GM18868 (cell line): ENCODE data around the gene C5orf52.
"Not testable (repeated sequence)": the region's sequence is repeated elsewhere in the genome, so short reads cannot be mapped to it uniquely, and the experiment has no call there.

Experiments used
- ATAC-seq: cut with Tn5 transposase; IDR thresholded peaks from one replicate; pipeline ENCODE4 v1.9.1; 2021; ENCODE audit warnings: mild to moderate bottlenecking, moderate library complexity; ENCODE audit not compliant: unreplicated experiment

Gene C5orf52

DNA sequence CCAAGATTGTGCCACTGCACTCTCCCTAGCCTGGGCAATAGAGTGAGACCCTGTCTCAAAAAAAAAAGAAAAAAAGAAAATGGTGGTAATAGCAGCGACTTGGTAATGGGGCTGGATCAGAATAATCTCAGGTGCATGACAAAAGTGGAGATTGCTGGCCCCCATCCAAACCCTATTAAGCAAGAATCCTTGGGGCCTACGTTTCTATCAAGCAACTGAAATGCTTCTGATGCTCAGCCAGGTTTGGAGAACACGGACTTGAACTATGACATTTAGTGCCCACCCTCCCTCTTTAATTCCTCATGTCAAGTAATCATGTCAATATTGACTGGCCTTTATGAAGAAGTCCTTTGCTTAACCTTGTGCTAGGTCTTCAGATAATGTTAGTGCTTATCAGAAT is 6.6 kb downstream of the C5orf52 start:
- no peak for ATAC-seq

- no peak for ATAC-seq
Observed at GRCh38 chr5:157679801-157680200, 8.5 kb downstream of the C5orf52 start.

- no peak for ATAC-seq
Observed at GRCh38 chr5:157680239-157680638, 8.9 kb downstream of the C5orf52 start.

- ATAC-seq: no peak
Observed at GRCh38 chr5:157681048-157681447, 9.7 kb downstream of the C5orf52 start.

GRCh38 chr5:157682257-157682656 is 10.9 kb downstream of the C5orf52 start:
- no peak for ATAC-seq

DNA sequence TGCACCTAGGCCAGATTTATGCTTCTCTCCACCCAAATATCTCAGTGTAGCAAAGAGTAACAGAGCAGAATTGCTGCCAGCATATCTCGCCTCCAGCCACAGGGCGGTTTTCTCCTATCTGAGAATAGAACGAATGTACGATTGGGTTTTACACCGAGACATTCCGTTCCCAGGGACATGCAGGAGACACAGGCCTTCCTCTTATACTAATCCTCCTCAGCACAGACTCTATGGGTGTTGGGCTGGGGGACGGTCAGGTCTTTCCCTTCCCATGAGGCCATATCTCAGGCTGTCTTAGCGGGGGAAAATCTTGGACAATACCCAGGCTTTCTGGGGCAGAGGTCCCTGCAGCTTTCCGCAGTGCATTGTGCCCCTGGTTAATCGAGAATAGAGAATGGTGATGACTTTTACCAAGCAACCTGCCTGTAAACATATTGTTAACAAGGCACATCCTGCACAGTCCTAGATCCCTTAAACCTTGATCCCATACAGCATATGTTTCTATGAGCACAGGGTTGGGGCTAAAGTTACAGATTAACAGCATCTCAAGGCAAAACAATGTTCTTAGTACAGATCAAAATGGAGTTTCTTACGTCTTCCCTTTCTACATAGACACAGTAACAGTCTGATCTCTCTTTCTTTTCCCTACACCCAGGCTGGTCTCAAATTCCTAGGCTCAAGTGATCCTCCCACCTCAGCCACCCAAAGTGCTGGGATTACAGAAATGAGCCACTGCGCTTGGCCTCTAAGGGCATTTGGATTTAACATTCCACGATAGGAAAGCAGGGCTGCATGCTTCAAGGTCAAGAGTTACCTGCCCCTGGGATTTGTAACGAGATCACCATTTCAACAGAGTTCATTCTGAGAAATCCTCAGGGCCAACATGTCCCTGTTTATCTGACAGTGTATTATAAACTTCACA is 15.2 kb downstream of the C5orf52 start:
- ATAC-seq: not testable (repeated sequence)

DNA sequence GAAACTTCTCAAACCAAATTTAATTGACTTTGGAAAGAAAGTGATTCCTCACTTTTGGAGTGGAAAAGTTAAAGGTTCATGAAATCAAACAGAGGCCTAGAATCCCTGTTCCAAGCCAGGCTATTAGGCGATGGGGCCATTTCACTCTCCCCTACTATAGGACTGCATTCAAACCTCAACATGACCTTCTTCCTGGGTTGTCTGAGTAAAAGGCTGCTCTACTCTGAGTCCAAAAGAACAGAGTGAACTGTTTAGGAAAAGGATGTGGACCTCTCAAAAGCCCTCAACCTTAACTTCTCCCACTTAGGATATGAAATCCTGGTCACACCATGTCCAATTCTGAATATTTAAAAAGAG is 15.8 kb downstream of the C5orf52 start:
- no peak for ATAC-seq

DNA sequence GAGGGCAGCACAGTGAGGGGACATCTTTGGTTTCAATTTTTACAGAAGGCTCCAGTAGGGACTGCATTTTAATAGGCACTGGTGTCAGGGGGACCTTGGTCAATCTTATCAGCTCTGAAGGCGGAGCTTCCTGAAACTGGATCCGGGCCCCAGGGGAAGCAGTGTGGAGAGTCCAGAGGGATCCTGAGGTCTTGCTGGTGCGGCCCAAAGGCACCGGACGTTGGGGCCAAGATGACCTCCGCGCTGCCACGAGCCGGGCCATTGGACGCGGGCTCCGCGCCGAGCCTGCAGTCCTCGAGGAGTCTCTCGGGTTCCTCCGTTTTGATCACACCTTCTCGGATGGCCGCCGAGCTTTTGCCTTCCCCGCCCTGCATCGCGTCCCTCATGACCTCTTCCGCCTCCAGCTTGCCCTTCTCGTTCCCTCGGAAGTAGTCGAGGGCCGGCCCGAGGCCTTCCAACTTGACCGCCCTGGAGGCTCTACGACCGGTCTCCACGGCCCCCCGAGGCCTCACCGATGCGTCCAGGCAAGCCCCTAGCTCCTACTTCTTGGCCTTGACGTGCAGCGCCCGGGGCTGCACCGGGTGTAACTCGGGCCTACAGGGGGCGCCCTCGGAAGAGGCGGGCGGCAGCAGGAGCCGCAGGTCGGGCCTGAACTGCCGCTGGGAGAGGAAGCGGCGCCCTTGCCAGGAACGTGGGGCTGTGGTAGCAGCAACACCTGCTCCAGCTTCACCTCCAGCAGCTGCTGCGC is 18.8 kb downstream of the C5orf52 start:
- ATAC-seq: no peak

- no peak for ATAC-seq
Observed at GRCh38 chr5:157690690-157691433, 19.5 kb downstream of the C5orf52 start.

DNA sequence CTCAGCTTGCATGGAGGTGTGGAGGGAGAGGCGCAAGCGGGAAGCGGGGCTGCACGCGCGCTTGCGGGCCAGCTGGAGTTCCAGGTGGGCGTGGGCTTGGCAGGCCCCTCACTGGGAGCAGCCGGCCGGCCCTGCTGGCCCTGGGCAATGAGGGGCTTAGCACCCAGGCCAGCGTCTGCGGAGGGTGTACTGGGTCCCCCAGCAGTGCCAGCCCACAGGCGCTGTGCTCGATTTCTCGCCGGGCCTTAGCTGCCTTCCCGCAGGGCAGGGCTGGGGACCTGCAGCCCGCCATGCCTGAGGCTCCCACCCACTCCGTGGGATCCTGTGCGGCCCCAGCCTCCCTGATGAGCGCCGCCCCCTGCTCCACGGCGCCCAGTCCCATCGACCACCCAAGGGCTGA is 22.5 kb downstream of the C5orf52 start:
- ATAC-seq: not testable (repeated sequence)

GRCh38 chr5:157696154-157696553 is 24.8 kb downstream of the C5orf52 start:
- ATAC-seq: not testable (repeated sequence)

DNA sequence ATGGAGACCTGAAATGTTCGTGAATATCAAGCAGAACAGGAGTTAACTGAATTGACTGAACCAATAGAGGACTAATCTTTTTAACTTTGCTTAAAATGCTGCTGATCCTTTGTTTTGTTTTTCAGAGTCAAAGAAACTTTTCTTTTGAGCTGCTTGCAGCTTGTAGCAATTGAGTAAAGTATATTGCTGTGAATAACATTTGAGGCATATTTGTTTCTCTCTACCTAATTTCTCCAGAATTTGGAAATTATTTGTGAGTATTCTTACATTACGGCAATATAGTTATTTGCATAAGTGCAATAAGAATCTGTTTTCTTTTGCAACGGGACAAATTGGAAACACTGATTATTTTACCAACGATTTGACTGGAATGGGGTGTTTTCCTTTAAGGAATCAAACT is 27.3 kb downstream of the C5orf52 start:
- ATAC-seq: not testable (repeated sequence)

DNA sequence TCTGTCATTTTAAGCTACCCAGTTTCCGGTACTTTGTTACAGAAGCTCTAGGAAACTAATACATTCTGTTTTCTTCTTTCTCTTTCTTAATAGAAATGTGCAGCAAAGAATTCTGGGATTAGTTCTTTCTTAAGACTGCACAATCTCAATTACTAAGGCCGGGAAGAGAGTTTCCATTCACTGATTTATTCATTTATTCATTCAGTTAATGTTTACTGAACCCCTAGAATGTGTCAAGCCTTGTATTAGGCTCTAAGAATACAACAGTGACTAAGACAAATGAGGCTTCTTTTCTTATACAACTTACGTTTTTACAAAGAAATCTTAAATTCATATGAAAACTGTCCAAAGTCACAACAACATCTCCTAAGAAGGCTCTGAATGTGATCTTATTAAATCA is 32.4 kb downstream of the C5orf52 start:
- no peak for ATAC-seq

GRCh38 chr5:157708866-157709265 is 37.5 kb downstream of the C5orf52 start:
- ATAC-seq: no peak

DNA sequence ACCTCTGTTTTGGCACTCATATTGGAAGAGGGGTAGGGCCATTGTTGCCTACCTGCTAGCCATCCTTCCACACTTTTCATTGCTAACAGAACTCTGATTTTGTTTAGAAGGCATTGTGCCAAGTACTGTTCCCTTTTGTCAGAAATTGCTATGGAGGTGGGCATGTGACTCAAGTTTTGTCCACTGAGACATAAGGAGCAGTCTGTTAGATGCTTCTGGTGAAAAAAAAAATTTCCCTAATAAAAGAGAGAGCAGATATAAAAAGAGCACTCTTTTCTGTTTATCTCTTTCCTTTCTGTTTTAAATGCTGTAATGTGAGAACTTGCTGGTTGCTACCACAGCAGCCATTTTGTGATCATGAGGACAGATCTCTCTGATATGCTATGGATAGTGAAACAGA is 38.0 kb downstream of the C5orf52 start:
- no peak for ATAC-seq

DNA sequence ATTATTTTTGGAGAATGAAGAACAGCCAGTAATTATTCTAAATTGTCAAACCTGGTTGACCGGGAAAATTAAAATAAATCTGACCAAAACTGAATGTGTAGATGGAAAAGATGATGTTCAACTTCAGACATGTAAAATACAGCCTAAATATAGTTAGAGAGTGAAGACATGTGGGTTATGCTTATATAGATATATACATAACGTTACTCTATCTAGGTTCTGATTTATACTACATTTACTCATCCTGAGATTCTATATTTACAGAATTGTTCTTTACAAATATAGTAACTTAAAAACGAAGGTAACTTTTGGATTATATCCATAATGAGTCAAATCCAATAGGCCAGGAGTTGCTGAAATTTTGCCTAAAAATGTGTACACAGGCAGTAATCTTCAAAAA is 39.1 kb downstream of the C5orf52 start:
- ATAC-seq: no peak

GRCh38 chr5:157710882-157711281 is 39.5 kb downstream of the C5orf52 start:
- ATAC-seq: no peak

DNA sequence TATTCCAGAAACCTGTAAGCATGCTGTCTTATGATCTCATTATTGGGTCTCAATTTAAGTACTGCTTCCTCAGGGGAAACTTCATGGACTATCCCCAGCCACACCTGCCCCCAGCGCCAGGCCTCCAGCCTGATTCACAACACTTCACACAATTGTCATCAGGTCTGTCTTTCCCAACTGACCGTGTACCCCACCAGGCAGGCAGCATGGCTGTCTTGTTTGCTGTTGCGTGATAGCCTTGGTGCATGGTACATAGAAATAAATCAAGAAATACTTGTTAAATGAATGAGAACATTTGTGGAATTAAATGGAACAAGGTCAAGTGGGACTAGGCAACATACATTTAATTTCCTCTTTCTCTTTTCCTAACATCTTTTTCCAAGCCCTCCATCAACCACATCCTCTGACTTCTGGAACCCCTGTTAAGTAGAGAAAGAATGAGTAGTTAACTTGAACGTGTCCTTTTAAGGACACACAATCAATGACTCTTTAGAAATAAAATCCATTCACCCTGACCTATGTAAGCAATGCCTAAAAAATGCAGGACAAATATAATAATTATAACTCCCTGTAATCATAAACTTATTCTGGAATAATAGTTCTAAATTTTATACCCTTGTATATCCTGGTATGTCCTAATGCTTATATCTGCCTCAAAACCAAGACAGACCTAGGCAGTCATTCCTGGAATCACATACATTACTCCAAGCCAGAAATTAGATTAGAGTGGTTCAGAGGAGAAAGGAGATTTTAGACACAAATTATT is 42.7 kb downstream of the C5orf52 start:
- no peak for ATAC-seq

GRCh38 chr5:157714596-157714864 is 43.2 kb downstream of the C5orf52 start:
- no peak for ATAC-seq

DNA sequence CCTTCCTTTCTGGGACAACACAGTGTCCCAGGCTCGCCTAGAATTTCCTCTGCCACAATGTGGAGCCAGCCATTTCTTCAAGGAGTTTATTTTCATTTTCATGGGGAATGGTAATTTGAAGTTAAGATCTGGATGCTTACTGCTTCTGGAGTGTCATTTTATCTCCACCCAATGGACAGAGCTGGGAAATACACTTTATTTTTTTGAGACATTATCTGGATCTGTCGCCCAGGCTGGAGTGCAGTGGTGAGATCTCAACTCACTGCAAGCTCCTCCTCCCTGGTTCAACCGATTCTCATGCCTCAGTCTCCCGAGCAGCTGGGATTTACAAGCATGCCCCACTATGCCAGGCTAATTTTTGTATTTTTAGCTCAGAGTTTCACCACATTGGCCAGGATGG is 47.2 kb downstream of the C5orf52 start:
- peak; percentile 72 for ATAC-seq

DNA sequence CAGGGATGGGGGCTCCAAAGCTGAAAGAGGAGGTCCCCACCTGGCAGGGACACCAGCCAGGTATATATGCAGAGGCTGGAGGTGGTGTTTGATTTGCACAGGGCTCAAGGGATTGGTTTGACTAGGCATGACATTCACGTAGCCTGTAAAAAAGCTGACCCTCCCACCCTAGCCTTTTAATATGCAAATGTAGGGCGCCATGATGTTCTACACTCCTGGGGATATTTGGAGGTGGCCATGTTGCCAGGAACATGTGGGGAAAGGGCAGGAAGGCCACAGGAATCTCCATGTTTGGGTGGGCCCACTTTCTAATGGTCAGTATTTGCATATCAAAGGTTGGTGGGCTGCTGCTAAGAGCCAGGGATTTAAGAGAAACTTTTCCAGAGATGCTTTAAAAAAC is 47.9 kb downstream of the C5orf52 start:
- no peak for ATAC-seq
